Stimulated activated CD4-positive, alpha-beta T cell treated with anti-CD3 and anti-CD28 coated beads, Interleukin-12 subunit alpha, Interleukin-12 subunit beta, amount 100 ng/mL, for 4 hours (primary cell): ENCODE data around the gene NHERF1.

Experiments
- DNase-seq: peaks from one replicate; pipeline ENCODE4 v3.0.0-alpha.2; 2020

Gene NHERF1

GRCh38 chr17:74815067-74815466, 66.6 kb downstream of the NHERF1 start:
- DNase-seq = no peak

- no peak for DNase-seq
Measured at GRCh38 chr17:74815550-74816370, 67.3 kb downstream of the NHERF1 start.

DNA sequence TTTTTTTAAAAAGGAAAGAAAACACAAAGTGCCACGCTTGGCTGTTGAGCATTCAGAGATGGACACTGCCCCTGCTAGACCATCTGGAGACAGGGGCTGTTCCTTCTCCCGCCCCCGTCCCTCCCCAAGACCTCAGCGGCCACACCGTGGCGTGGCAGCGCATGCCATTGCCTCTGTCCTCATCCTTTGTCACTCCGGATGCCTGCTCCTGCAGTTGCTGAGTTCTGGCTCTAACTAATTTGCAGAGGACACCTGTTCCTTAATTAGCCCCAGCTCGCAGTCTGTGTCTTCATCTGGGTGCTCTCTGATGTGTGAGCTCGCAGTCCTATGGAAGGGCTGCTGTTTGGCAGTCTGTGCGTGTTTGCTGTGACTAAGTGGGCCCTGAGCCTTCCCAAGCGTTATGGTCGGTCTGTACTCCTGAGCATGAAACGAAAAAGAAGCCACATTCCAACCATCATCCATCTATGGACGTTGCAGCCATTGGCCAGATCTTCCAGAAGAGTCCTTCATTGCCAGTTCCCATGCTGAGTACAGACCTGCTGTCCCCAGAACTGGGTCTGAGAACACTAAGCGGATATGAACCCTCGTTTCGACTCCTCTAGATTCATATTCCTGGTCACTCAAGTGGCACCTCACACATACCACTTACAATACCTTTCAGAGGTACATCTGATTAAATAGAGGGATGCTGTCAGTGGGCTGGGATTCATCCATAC, 68.6 kb downstream of the NHERF1 start:
- DNase-seq = no peak

DNA sequence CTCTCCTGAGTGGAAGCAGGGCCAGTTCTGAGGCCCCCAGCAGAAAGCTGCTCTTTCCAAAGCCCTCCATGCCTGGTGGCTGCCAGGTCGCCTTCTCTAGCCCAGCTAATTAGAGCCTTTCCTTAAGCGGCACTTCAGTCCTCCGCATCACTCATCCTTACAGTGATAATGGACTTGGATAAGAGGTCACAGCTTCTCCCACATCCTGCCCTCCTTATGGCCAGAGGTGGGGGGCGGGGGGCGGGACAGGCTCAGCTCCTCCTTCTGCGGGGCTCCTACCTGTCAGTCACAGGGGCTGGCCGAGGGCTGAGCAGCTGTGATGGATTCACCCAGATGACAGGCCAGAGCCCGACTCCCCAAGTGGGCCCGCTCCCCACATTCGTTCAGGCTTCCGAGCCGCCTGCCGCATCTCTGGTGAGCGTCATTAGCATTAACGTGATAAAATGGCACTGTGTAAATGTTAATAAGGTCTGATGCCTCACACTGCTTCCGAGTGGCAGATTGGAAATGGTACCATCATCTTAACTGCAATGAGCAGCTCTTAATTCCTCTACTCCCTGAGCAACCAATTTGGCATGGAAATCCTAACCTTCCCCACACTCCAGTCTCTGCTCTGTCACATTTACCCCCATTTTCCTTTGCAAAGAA, 70.0 kb downstream of the NHERF1 start:
- no peak for DNase-seq
